ENCODE results near the gene CENPP.

- no peak for TF ChIP-seq POLR2A (IDR thresholded peaks at IDR 0.05; ENCODE audit: low read length)
- no peak for TF ChIP-seq CBX8 (IDR thresholded peaks at IDR 0.05)
- TF ChIP-seq CTCF (IDR thresholded peaks at IDR 0.05): no peak
- no peak for TF ChIP-seq RFX5 (IDR thresholded peaks at IDR 0.05)
- TF ChIP-seq SREBF2 (IDR thresholded peaks at IDR 0.05): no peak
- TF ChIP-seq REST (IDR thresholded peaks at IDR 0.05): no peak
- no peak for TF ChIP-seq JUNB (IDR thresholded peaks at IDR 0.05)
- no peak for TF ChIP-seq HDAC2 (IDR thresholded peaks at IDR 0.05)
- no peak for TF ChIP-seq EP300 (IDR thresholded peaks at IDR 0.05)
- no peak for TF ChIP-seq ELK1 (IDR thresholded peaks at IDR 0.05; ENCODE audit: low read depth, low read length)
These were observed 212.8 kb downstream of the CENPP start for GRCh38 chr9:92538541-92538940.

Measured in A549 (cell line).